ENCODE data around the gene NCKAP5.
A peak's percentile ranks its signal among the peaks of the same experiment; 100 is the strongest.

NCKAP5 gene

GRCh38 chr2:133363884-133364283 lies 204.4 kb downstream of the NCKAP5 start:
- no peak for DNase-seq (ENCODE audit: extremely low spot score, insufficient read length, low read depth)
- FAIRE-seq, result no peak

- DNase-seq (ENCODE audit: extremely low spot score, insufficient read length, low read depth), result no peak
Measured at GRCh38 chr2:133362061-133362476, 206.2 kb downstream of the NCKAP5 start.

GRCh38 chr2:133360882-133361281 lies 207.4 kb downstream of the NCKAP5 start:
- DNase-seq (ENCODE audit: extremely low spot score, insufficient read length, low read depth), result no peak
- FAIRE-seq, result peak; percentile 70

More at GRCh38 chr2:133362061-133362476, 206.2 kb downstream of the NCKAP5 start:
- FAIRE-seq, result peak; percentile 35

- DNase-seq (ENCODE audit: extremely low spot score, insufficient read length, low read depth) (no peak), FAIRE-seq (peak; percentile 21)
Measured at GRCh38 chr2:133360190-133360589, 208.1 kb downstream of the NCKAP5 start.

GRCh38 chr2:133352719-133353118 lies 215.5 kb downstream of the NCKAP5 start:
- no peak for FAIRE-seq
- no peak for DNase-seq (ENCODE audit: extremely low spot score, insufficient read length, low read depth)

- FAIRE-seq (no peak), DNase-seq (ENCODE audit: extremely low spot score, insufficient read length, low read depth) (no peak)
Measured at GRCh38 chr2:133346654-133347053, 221.6 kb downstream of the NCKAP5 start.

- FAIRE-seq (no peak), DNase-seq (ENCODE audit: extremely low spot score, insufficient read length, low read depth) (no peak)
Measured at GRCh38 chr2:133345638-133346037, 222.6 kb downstream of the NCKAP5 start.

- FAIRE-seq (no peak), DNase-seq (ENCODE audit: extremely low spot score, insufficient read length, low read depth) (no peak)
Measured at GRCh38 chr2:133344849-133345248, 223.4 kb downstream of the NCKAP5 start.

GRCh38 chr2:133343018-133343352 lies 225.3 kb downstream of the NCKAP5 start:
- DNase-seq (ENCODE audit: extremely low spot score, insufficient read length, low read depth), result no peak
- no peak for FAIRE-seq

GRCh38 chr2:133342286-133343017 lies 225.8 kb downstream of the NCKAP5 start:
- DNase-seq (ENCODE audit: extremely low spot score, insufficient read length, low read depth) (no peak), FAIRE-seq (no peak)

- no peak for FAIRE-seq
- DNase-seq (ENCODE audit: extremely low spot score, insufficient read length, low read depth), result no peak
Measured at GRCh38 chr2:133341575-133341974, 226.7 kb downstream of the NCKAP5 start.

- DNase-seq (ENCODE audit: extremely low spot score, insufficient read length, low read depth) (no peak), FAIRE-seq (no peak)
Measured at GRCh38 chr2:133338224-133338623, 230.0 kb downstream of the NCKAP5 start.

GRCh38 chr2:133334923-133335322 lies 233.3 kb downstream of the NCKAP5 start:
- DNase-seq (ENCODE audit: extremely low spot score, insufficient read length, low read depth), result no peak
- no peak for FAIRE-seq

GRCh38 chr2:133333181-133333580 lies 235.1 kb downstream of the NCKAP5 start:
- no peak for DNase-seq (ENCODE audit: extremely low spot score, insufficient read length, low read depth)
- FAIRE-seq, result no peak

- no peak for FAIRE-seq
Measured at GRCh38 chr2:133331436-133331835, 236.8 kb downstream of the NCKAP5 start.

GRCh38 chr2:133326652-133327397 lies 241.4 kb downstream of the NCKAP5 start:
- DNase-seq (ENCODE audit: extremely low spot score, insufficient read length, low read depth) (no peak), FAIRE-seq (no peak)

More at GRCh38 chr2:133331436-133331835, 236.8 kb downstream of the NCKAP5 start:
- no peak for DNase-seq (ENCODE audit: extremely low spot score, insufficient read length, low read depth)

- no peak for DNase-seq (ENCODE audit: extremely low spot score, insufficient read length, low read depth)
- no peak for FAIRE-seq
Measured at GRCh38 chr2:133324150-133324561, 244.1 kb downstream of the NCKAP5 start.

GRCh38 chr2:133322909-133323308 lies 245.4 kb downstream of the NCKAP5 start:
- FAIRE-seq (no peak), DNase-seq (ENCODE audit: extremely low spot score, insufficient read length, low read depth) (no peak)

GRCh38 chr2:133317178-133317577 lies 251.1 kb downstream of the NCKAP5 start:
- FAIRE-seq (no peak), DNase-seq (ENCODE audit: extremely low spot score, insufficient read length, low read depth) (no peak)

GRCh38 chr2:133316557-133316956 lies 251.7 kb downstream of the NCKAP5 start:
- no peak for FAIRE-seq

GRCh38 chr2:133315280-133315679 lies 253.0 kb downstream of the NCKAP5 start:
- DNase-seq (ENCODE audit: extremely low spot score, insufficient read length, low read depth) (no peak), FAIRE-seq (no peak)

More at GRCh38 chr2:133316557-133316956, 251.7 kb downstream of the NCKAP5 start:
- no peak for DNase-seq (ENCODE audit: extremely low spot score, insufficient read length, low read depth)
